Left ventricle myocardium inferior (tissue), 1 donor: ENCODE results near the gene RNPS1. TPM values are rescaled to one million over a fixed set of nuclear protein-coding genes. Genes with fewer than 3 reads are reported as not detected.
"Not testable (repeated sequence)": the region's sequence is repeated elsewhere in the genome, so short reads cannot be mapped to it uniquely, and the experiment has no call there.

Experiments used
- DNase-seq: peaks from one replicate; pipeline ENCODE4 v3.0.0-alpha.2; 2020
- H3K27ac ChIP-seq: fragments of 200-600 bp; replicated peaks from 2 replicates; pipeline ENCODE4 v1.8.0; 2021
- H3K27me3 ChIP-seq: fragments of 200-600 bp; 2 replicates; pipeline ENCODE4 v1.8.0; 2021; ENCODE audit warnings: low read depth
- H3K36me3 ChIP-seq: fragments of 200-600 bp; 2 replicates; pipeline ENCODE4 v1.8.0; 2021
- H3K4me1 ChIP-seq: fragments of 200-600 bp; 2 replicates; pipeline ENCODE4 v1.8.0; 2021
- H3K4me3 ChIP-seq: fragments of 200-600 bp; 2 replicates; pipeline ENCODE4 v1.8.0; 2021; ENCODE audit warnings: mild to moderate bottlenecking, moderate library complexity
- H3K9me3 ChIP-seq: fragments of 200-600 bp; replicated peaks from 2 replicates; pipeline ENCODE4 v1.8.0; 2021
- intact Hi-C: fragments of 100-400 bp; cut with micrococcal nuclease; formaldehyde crosslinking; loops from one replicate; pipeline ENCODE4 v1.11.0; 2022
- total RNA-seq: library from RNA; stranded (reverse); fragmentation: NEBNext Ultra II Directional; extraction: Animal tissue kit (Norgen Biotek cat#: 25700); gene quantifications from one replicate; pipeline ENCODE4 v1.2.1, GENCODE V29; 2021
- TF ChIP-seq, protein P1 (sequence below): fragments of 200-600 bp; IDR thresholded peaks from 2 replicates; pipeline ENCODE4 v1.8.0; 2021; ENCODE audit warnings: antibody characterized with exemption, mild to moderate bottlenecking, borderline replicate concordance
- donor health status: DM: no; HTN: yes; CAD: no; lungs with severe emphysema.

The RNPS1 gene
- total RNA-seq, 1 donor from 2014 or later, result 106 TPM

DNA sequence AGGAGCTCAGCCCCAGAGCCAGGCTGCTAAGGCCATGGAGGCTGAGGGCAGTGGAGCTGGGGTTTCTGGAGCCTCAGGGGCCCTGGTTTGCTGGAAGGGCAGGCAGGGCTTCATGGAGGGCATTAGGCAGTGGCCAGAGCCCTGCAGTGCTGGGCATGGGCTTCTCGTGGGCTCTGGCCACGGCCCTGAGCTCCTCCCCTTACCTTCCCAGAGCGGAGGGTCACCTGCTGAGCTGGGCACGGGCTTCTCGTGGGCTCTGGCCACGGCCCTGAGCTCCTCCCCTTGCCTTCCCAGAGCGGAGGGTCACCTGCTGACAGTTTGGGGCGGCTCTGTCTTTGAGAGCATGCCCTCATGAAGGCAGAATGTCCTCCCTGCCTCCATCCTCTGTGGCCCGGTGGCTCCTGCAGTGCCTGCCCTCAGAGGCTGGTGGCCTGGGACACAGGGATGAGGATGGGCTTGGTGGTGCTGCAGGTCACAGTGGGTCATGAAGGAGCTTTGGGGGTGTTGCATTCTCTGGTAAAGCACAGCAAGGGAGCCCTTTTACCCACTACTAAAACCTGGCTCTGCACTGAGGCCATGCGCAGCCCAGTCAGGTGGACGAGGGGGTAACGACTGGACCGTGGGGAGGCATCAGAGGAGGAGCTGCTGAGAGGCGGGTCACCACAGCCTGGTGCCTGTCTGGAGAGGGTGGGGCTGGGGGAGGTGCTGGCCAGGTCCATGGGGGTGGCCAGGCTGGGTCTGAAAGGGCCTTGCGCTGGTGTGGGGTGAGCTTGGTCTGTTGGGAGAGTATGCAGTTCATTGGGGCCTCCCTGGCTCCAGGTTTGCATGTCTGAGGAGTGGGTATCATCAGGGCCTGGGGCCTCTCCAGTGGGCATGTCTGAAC is 2.9 kb upstream of the RNPS1 start:
- DNase-seq, result no peak
- Histone ChIP-seq H3K9me3 (no peaks in the 10 kb centered on the region), H3K27ac (no peak overlapping the region), H3K4me1 (peaks cover 37% of the 10 kb centered on the region), H3K4me3 (no peak overlapping the region), H3K36me3 (no peaks in the 10 kb centered on the region), H3K27me3 (no peaks in the 10 kb centered on the region)
- intact Hi-C loops, result no loop called here
- TF ChIP-seq, protein P1, sequence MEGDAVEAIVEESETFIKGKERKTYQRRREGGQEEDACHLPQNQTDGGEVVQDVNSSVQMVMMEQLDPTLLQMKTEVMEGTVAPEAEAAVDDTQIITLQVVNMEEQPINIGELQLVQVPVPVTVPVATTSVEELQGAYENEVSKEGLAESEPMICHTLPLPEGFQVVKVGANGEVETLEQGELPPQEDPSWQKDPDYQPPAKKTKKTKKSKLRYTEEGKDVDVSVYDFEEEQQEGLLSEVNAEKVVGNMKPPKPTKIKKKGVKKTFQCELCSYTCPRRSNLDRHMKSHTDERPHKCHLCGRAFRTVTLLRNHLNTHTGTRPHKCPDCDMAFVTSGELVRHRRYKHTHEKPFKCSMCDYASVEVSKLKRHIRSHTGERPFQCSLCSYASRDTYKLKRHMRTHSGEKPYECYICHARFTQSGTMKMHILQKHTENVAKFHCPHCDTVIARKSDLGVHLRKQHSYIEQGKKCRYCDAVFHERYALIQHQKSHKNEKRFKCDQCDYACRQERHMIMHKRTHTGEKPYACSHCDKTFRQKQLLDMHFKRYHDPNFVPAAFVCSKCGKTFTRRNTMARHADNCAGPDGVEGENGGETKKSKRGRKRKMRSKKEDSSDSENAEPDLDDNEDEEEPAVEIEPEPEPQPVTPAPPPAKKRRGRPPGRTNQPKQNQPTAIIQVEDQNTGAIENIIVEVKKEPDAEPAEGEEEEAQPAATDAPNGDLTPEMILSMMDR, result no peak

DNA sequence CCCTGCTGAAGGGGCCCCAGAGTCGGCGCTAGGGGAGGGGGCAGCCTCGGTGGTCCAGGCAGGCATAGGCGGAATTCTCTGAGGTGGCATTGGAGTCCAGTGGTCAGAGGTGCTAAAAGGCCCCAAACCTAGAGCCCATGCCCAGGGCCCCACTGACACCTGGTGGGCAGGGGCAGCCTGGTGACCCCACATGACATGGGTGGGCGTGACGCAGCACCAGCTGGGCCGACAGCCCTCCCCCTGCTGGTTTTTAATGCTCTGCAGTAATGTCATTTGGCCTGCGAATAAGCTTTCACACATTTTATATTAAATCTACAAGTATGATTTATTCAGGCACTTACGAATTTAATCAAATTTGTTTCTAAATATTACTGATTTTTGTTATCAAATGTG is 2.1 kb upstream of the RNPS1 start:
- Histone ChIP-seq H3K4me3 (no peak overlapping the region), H3K36me3 (no peaks in the 10 kb centered on the region), H3K4me1 (peaks cover 44% of the 10 kb centered on the region), H3K27ac (no peak overlapping the region), H3K27me3 (no peaks in the 10 kb centered on the region), H3K9me3 (no peaks in the 10 kb centered on the region)
- no peak for DNase-seq
- intact Hi-C loops, result no loop called here
- TF ChIP-seq, protein P1, result no peak

DNA sequence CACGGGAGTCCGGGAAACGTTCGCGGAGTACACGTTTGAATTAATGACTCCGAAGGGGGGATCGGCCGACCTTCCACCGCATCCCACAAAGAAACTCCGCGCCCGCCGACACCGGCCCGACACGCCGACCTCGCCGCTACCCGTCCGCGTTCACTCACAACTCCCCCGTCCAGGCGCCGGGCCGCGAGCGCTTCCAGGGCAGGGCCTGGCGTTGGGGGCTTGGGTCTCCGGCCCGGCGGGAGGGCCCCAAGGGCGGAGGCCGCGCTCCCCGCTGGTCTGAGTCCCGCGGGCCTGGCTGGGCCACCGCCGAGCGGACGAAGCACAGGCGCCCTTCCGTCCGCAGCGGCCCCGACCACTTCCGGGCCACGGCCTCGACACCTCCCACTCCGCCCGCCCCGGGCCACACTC is 417 bp downstream of the RNPS1 start:
- Histone ChIP-seq H3K4me1 (peaks cover 49% of the 10 kb centered on the region), H3K36me3 (peaks cover 18% of the 10 kb centered on the region), H3K27ac (peak overlapping the region; percentile 97), H3K4me3 (peak overlapping the region; percentile 99)
- H3K9me3 ChIP-seq, intact Hi-C loops, DNase-seq, H3K27me3 ChIP-seq: not testable (repeated sequence)

DNA sequence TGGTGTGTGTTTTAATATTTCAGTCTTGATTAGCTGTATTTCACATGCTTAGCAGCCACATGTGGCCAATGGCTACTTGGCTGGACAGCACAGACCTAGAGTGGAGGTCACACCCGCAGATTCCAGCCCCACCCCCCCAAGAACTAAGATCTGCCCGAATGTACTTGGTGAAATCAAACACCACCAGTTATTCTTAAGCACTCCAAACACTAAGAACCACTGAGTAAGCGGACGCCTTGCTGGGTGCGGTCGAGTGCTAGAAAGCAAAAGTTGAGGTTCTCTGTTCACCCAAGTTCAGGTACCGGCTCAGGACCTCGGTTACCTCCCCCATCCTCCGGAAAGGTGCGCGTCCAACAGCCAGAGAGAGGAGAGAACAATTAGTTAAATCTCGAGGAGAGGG is 1.0 kb downstream of the RNPS1 start:
- H3K9me3 ChIP-seq, intact Hi-C loops, DNase-seq, H3K27me3 ChIP-seq: not testable (repeated sequence)
- Histone ChIP-seq H3K4me1 (peaks cover 49% of the 10 kb centered on the region), H3K27ac (peak overlapping the region; percentile 97), H3K4me3 (peak overlapping the region; percentile 99), H3K36me3 (peaks cover 25% of the 10 kb centered on the region)

DNA sequence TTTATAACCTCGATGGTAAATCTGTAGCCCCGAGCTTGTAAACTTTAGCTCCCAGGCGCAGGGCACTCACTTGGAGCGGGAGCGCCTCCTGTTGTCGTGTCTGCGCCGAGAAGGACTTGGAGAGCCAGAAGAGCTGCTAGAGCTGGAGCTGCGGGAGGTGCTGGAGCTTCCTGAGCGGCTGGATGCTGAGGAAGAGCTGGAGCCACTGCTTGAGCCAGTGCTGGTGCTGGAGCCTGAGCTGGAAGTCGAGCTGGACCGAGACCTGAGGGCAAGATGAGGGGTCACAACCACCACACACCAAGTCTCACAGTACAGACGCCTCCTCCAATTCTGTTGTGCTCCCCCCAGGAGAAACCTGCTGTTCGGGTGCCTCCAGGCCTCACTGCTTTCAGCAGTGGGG is 4.9 kb downstream of the RNPS1 start:
- H3K27me3 ChIP-seq, H3K27ac ChIP-seq, H3K9me3 ChIP-seq, DNase-seq, intact Hi-C loops, H3K4me3 ChIP-seq: not testable (repeated sequence)
- Histone ChIP-seq H3K4me1 (peaks cover 32% of the 10 kb centered on the region), H3K36me3 (peaks cover 63% of the 10 kb centered on the region)

DNA sequence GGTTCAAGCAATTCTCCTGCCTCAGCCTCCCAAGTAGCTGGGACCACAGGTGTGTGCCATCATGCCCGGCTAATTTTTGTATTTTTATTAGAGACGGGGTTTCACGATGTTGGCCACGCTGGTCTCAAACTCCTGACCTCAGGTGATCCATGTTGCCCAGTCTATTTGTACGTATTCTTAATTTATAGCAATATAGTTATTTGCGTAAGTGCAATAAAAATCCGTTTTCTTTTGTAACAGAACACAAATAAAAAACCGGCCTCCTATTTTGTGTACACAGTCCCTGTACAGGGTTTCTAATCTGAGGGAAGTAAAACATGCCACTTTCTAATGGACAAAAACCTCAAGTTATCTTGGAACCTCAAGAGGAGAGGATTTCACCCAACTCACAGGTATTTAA is 7.7 kb downstream of the RNPS1 start:
- peaks cover 91% of the 10 kb centered on the region for H3K36me3 ChIP-seq
- no peaks in the 10 kb centered on the region for H3K27me3 ChIP-seq
- no peak overlapping the region for H3K27ac ChIP-seq
- H3K4me3 ChIP-seq, result no peak overlapping the region
- intact Hi-C loops, result no loop called here
- DNase-seq, result no peak
- peaks cover 7% of the 10 kb centered on the region for H3K4me1 ChIP-seq
- H3K9me3 ChIP-seq, result no peaks in the 10 kb centered on the region
- TF ChIP-seq, protein P1, result no peak

DNA sequence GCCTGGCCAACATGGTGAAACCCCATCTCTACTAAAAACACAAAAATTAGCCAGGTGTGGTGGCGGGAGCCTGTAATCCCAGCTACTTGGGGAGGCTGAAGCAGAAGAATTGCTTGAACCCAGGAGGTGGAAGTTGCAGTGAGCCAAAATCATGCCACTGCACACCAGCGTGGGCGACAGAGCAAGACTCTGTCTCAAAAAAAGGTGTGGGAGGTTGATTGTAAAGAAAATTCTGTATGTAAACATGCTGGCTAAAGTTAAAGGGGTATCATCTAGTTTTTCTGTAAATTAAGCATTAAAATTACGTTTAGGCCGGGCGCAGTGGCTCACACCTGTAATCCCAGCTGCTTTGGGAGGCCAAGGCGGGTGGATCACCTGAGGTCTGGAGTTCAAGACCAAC is 9.4 kb downstream of the RNPS1 start:
- H3K27ac ChIP-seq, H3K9me3 ChIP-seq, H3K4me3 ChIP-seq, intact Hi-C loops, H3K4me1 ChIP-seq, H3K27me3 ChIP-seq, DNase-seq: not testable (repeated sequence)
- H3K36me3 ChIP-seq, result peaks cover 99% of the 10 kb centered on the region
